AG10803 (cell line): ENCODE results near the gene DSG2.

ENCODE experiments used
- DNase-seq: peaks from one replicate; pipeline ENCODE4 v3.0.0; 2010; ENCODE audit warnings: low read depth
- H3K4me3 ChIP-seq: 2 replicates; pipeline ENCODE4 v1.5.1; 2011; ENCODE audit warnings: mild to moderate bottlenecking, low read length, control low read depth
- CTCF ChIP-seq: conservative IDR thresholded peaks from 2 replicates; pipeline ENCODE4 v1.5.1; 2011; ENCODE audit warnings: mild to moderate bottlenecking, low read length, control low read depth, inconsistent platforms

DSG2 gene

GRCh38 chr18:31586616-31587015 is 88.6 kb downstream of the DSG2 start:
- TF ChIP-seq CTCF = no peak

GRCh38 chr18:31587529-31587928 is 89.6 kb downstream of the DSG2 start:
- no peak for DNase-seq
- TF ChIP-seq CTCF = no peak
- no peak overlapping the region for H3K4me3 ChIP-seq

More at GRCh38 chr18:31586616-31587015, 88.6 kb downstream of the DSG2 start:
- no peak overlapping the region for H3K4me3 ChIP-seq
- DNase-seq = no peak

GRCh38 chr18:31590570-31590969 is 92.6 kb downstream of the DSG2 start:
- no peak for DNase-seq
- H3K4me3 ChIP-seq = no peak overlapping the region
- no peak for TF ChIP-seq CTCF

GRCh38 chr18:31591113-31591512 is 93.1 kb downstream of the DSG2 start:
- H3K4me3 ChIP-seq = no peak overlapping the region
- TF ChIP-seq CTCF = no peak
- DNase-seq = no peak

- DNase-seq = no peak
- TF ChIP-seq CTCF = no peak
- H3K4me3 ChIP-seq = no peak within 1 kb of the TSS
Measured at GRCh38 chr18:31591628-31592027, 93.7 kb downstream of the DSG2 start, which contains the start of gene TTR. TSS of gene TTR (plus strand) at chr18:31591877. CDS start at chr18:31591903, 26 bp downstream.

- no peak overlapping the region for H3K4me3 ChIP-seq
- no peak for TF ChIP-seq CTCF
- DNase-seq = no peak
Measured at GRCh38 chr18:31592506-31593157, 94.7 kb downstream of the DSG2 start.

GRCh38 chr18:31595121-31595771 is 97.3 kb downstream of the DSG2 start:
- peak; percentile 11 for DNase-seq
- H3K4me3 ChIP-seq = no peak overlapping the region
- TF ChIP-seq CTCF = no peak
